HCT116 (cell line): ENCODE results near the gene ADGRL3. TPM values are rescaled to one million over a fixed set of nuclear protein-coding genes. Genes with fewer than 3 reads are reported as not detected.
"Not testable (repeated sequence)": the region's sequence is repeated elsewhere in the genome, so short reads cannot be mapped to it uniquely, and the experiment has no call there.

Experiments
- ATAC-seq: fragments of 200-7000 bp; cut with Tn5 transposase; 2 replicates; pipeline ENCODE4 v1.9.1; 2020; ENCODE audit warnings: mild to moderate bottlenecking, moderate library complexity
- BruUV-seq: library from RNA; stranded (reverse); fragments of 400-500 nt; replicated peaks from 2 replicates; lab custom pipeline; 2021; lab: Mats Ljungman, UMichigan
- CTCF ChIA-PET: fragments of 300-600 bp; sonication (Branson Sonifier 250); formaldehyde crosslinking; loops from one replicate; lab custom pipeline; 2021; ENCODE audit warnings: antibody characterized with exemption; lab: Charles Lee
- POLR2A ChIA-PET: fragments of 300-600, 350-600 bp; sonication (Branson Sonifier 250); formaldehyde crosslinking; loops from one replicate; lab custom pipeline; 2021; ENCODE audit warnings: antibody characterized with exemption; lab: Charles Lee
- RAD21 ChIA-PET, 2 experiments: fragments of 300-600 bp; sonication (Branson Sonifier 250); formaldehyde crosslinking; loops; one replicate each; lab custom pipeline; 2023; ENCODE audit warnings: low total read pairs in 2 of 2; ENCODE audit not compliant: uncharacterized antibody in 2 of 2, unreplicated experiment in 2 of 2, low non-redundant PET in 1 of 2; lab: Charles Lee
- DNase-seq: peaks from one replicate; pipeline ENCODE4 v3.0.0-alpha.2; 2010; ENCODE audit warnings: low read depth, low spot score
- H2AFZ ChIP-seq: fragments of 200-600 bp; shearing (Covaris generic), sonication (generic); 2 replicates; pipeline ENCODE4 v1.6.1; 2017; ENCODE audit warnings: low read depth, mixed run types, mixed read lengths, antibody characterized with exemption, low read length; ENCODE audit not compliant: poor library complexity, severe bottlenecking
- H3K27ac ChIP-seq: 2 replicates; pipeline ENCODE4 v1.5.1; 2012; ENCODE audit warnings: low read depth, low read length
- H3K27me3 ChIP-seq: fragments of 200-600 bp; sonication (generic); 2 replicates; pipeline ENCODE4 v1.6.1; 2016; ENCODE audit warnings: mixed run types, low read length, mixed read lengths; ENCODE audit not compliant: insufficient read depth
- H3K36me3 ChIP-seq, 2 experiments: fragments of 200-500 bp in 1 of 2; fragments of 200-600 bp in 1 of 2; sonication (Bioruptor generic) in 1 of 2; sonication (generic) in 1 of 2; 2 replicates each; pipeline versions ENCODE4 v1.5.1 to v1.6.1; 2014 to 2016; ENCODE audit warnings: low read length in 2 of 2, inconsistent platforms in 1 of 2, mixed read lengths in 1 of 2, mixed run types in 1 of 2; ENCODE audit not compliant: insufficient read depth in 2 of 2, control insufficient read depth in 1 of 2
- H3K4me1 ChIP-seq, 2 experiments: fragments of 200-600 bp in 1 of 2; sonication (generic) in 1 of 2; 2 replicates each; pipeline versions ENCODE4 v1.5.1 to v1.6.1; 2012 to 2017; ENCODE audit warnings: low read length in 2 of 2, inconsistent platforms in 1 of 2, mild to moderate bottlenecking in 1 of 2, mixed read lengths in 1 of 2, mixed run types in 1 of 2, moderate library complexity in 1 of 2; ENCODE audit not compliant: insufficient read depth in 2 of 2, control insufficient read depth in 1 of 2
- H3K4me2 ChIP-seq: fragments of 200-600 bp; sonication (generic); 2 replicates; pipeline ENCODE4 v1.6.1; 2017; ENCODE audit warnings: mixed run types, low read length, mixed read lengths
- H3K4me3 ChIP-seq, 2 experiments: fragments of 200-600 bp in 1 of 2; sonication (generic) in 1 of 2; replicated peaks in 1 of 2; 2 replicates each; pipeline ENCODE4 v1.5.1; 2011 to 2016; ENCODE audit warnings: low read length in 2 of 2, control low read depth in 1 of 2, low read depth in 1 of 2, mild to moderate bottlenecking in 1 of 2, mixed read lengths in 1 of 2, mixed run types in 1 of 2
- H3K79me2 ChIP-seq: fragments of 200-600 bp; sonication (generic); 2 replicates; pipeline ENCODE4 v1.6.1; 2017; ENCODE audit warnings: mild to moderate bottlenecking, mixed run types, low read length, moderate library complexity, mixed read lengths; ENCODE audit not compliant: insufficient read depth
- H3K9ac ChIP-seq: fragments of 200-600 bp; sonication (generic); 2 replicates; pipeline ENCODE4 v1.6.1; 2016; ENCODE audit warnings: low read length, mixed read lengths
- H3K9me2 ChIP-seq: fragments of 200-600 bp; sonication (generic), shearing (Covaris generic); 2 replicates; pipeline ENCODE4 v1.6.1; 2017; ENCODE audit warnings: mixed run types, mild to moderate bottlenecking, moderate library complexity; ENCODE audit not compliant: insufficient read depth
- H3K9me3 ChIP-seq, 2 experiments: fragments of 200-500 bp in 1 of 2; fragments of 200-600 bp in 1 of 2; sonication (Bioruptor generic) in 1 of 2; sonication (generic) in 1 of 2; 2 replicates each; pipeline ENCODE4 v1.6.1; 2014 to 2017; ENCODE audit warnings: low read length in 2 of 2, mixed read lengths in 2 of 2, inconsistent platforms in 1 of 2, low read depth in 1 of 2, mild to moderate bottlenecking in 1 of 2, mixed run types in 1 of 2, moderate library complexity in 1 of 2; ENCODE audit not compliant: control insufficient read depth in 1 of 2, insufficient read depth in 1 of 2
- H4K20me1 ChIP-seq: fragments of 200-600 bp; sonication (generic), shearing (Covaris generic); 2 replicates; pipeline ENCODE4 v1.6.1; 2017; ENCODE audit warnings: mixed run types, mild to moderate bottlenecking, moderate library complexity; ENCODE audit not compliant: insufficient read depth
- ATF3 ChIP-seq: IDR thresholded peaks from 2 replicates; pipeline ENCODE4 v1.6.1; 2012
- CBX3 ChIP-seq: IDR thresholded peaks from 2 replicates; pipeline ENCODE4 v1.6.1; 2012; ENCODE audit warnings: low read depth
- FOSL1 ChIP-seq: IDR thresholded peaks from 2 replicates; pipeline ENCODE4 v1.6.1; 2012; ENCODE audit warnings: low read depth
- JUND ChIP-seq: IDR thresholded peaks from 2 replicates; pipeline ENCODE4 v1.6.1; 2012
- POLR2A ChIP-seq: IDR thresholded peaks from 2 replicates; pipeline ENCODE4 v1.7.0; 2011; ENCODE audit warnings: borderline replicate concordance; ENCODE audit not compliant: insufficient read depth, insufficient read length; ENCODE audit errors: extremely low read depth
- RAD21 ChIP-seq: IDR thresholded peaks from 2 replicates; pipeline ENCODE4 v1.6.1; 2012; ENCODE audit warnings: low read depth, mild to moderate bottlenecking
- SIN3A ChIP-seq: IDR thresholded peaks from 2 replicates; pipeline ENCODE4 v1.6.1; 2012; ENCODE audit warnings: low read depth
- SP1 ChIP-seq: IDR thresholded peaks from 2 replicates; pipeline ENCODE4 v1.6.1; 2012; ENCODE audit warnings: low read depth
- intact Hi-C: fragments of 100-400 bp; cut with micrococcal nuclease; formaldehyde crosslinking; loops from 2 replicates; pipeline ENCODE4 v1.10.0; 2022
- total RNA-seq: library from RNA; stranded (reverse); gene quantifications from one replicate; pipeline ENCODE4 v1.2.1, GENCODE V29; 2021; ENCODE audit not compliant: unreplicated experiment
- TF ChIP-seq, protein P1 (sequence below): IDR thresholded peaks from 2 replicates; pipeline ENCODE4 v1.6.1; 2012; ENCODE audit warnings: low read depth
- TF ChIP-seq, protein P2 (sequence below): IDR thresholded peaks from 2 replicates; pipeline ENCODE4 v1.6.1; 2011; ENCODE audit warnings: mild to moderate bottlenecking, low read length, moderate library complexity; ENCODE audit not compliant: insufficient replicate concordance; ENCODE audit errors: extremely low read depth

Gene ADGRL3
- total RNA-seq, 1 experiment from 2014 or later, result not detected

GRCh38 chr4:61205066-61205465 lies 4.9 kb downstream of the ADGRL3 start:
- CTCF ChIA-PET, result no interaction called here
- no peak overlapping the region for H3K9ac ChIP-seq
- BruUV-seq, result no TSS peak
- POLR2A ChIA-PET, result no interaction called here
- H3K4me3 ChIP-seq, result no peak overlapping the region
- RAD21 ChIA-PET, result no interaction called here
- no peak overlapping the region for H3K27ac ChIP-seq
- no peaks in the 10 kb centered on the region for H3K36me3 ChIP-seq
- no peaks in the 10 kb centered on the region for H3K79me2 ChIP-seq
- peaks cover 0 to 3% of the 10 kb centered on the region in 2 experiments; a peak in 2 of 4 replicates for H3K9me3 ChIP-seq
- no peak for TF ChIP-seq FOSL1
- no peak for TF ChIP-seq RAD21
- TF ChIP-seq SP1, result no peak
- no peak for TF ChIP-seq JUND
- TF ChIP-seq CBX3, result no peak
- no peak for TF ChIP-seq SIN3A
- TF ChIP-seq, protein P1, sequence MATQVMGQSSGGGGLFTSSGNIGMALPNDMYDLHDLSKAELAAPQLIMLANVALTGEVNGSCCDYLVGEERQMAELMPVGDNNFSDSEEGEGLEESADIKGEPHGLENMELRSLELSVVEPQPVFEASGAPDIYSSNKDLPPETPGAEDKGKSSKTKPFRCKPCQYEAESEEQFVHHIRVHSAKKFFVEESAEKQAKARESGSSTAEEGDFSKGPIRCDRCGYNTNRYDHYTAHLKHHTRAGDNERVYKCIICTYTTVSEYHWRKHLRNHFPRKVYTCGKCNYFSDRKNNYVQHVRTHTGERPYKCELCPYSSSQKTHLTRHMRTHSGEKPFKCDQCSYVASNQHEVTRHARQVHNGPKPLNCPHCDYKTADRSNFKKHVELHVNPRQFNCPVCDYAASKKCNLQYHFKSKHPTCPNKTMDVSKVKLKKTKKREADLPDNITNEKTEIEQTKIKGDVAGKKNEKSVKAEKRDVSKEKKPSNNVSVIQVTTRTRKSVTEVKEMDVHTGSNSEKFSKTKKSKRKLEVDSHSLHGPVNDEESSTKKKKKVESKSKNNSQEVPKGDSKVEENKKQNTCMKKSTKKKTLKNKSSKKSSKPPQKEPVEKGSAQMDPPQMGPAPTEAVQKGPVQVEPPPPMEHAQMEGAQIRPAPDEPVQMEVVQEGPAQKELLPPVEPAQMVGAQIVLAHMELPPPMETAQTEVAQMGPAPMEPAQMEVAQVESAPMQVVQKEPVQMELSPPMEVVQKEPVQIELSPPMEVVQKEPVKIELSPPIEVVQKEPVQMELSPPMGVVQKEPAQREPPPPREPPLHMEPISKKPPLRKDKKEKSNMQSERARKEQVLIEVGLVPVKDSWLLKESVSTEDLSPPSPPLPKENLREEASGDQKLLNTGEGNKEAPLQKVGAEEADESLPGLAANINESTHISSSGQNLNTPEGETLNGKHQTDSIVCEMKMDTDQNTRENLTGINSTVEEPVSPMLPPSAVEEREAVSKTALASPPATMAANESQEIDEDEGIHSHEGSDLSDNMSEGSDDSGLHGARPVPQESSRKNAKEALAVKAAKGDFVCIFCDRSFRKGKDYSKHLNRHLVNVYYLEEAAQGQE, result no peak
- no peak for TF ChIP-seq POLR2A
- TF ChIP-seq ATF3, result no peak
- TF ChIP-seq, protein P2, sequence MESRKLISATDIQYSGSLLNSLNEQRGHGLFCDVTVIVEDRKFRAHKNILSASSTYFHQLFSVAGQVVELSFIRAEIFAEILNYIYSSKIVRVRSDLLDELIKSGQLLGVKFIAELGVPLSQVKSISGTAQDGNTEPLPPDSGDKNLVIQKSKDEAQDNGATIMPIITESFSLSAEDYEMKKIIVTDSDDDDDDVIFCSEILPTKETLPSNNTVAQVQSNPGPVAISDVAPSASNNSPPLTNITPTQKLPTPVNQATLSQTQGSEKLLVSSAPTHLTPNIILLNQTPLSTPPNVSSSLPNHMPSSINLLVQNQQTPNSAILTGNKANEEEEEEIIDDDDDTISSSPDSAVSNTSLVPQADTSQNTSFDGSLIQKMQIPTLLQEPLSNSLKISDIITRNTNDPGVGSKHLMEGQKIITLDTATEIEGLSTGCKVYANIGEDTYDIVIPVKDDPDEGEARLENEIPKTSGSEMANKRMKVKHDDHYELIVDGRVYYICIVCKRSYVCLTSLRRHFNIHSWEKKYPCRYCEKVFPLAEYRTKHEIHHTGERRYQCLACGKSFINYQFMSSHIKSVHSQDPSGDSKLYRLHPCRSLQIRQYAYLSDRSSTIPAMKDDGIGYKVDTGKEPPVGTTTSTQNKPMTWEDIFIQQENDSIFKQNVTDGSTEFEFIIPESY, result no peak
- no peak overlapping the region for H2AFZ ChIP-seq
- no peaks in the 10 kb centered on the region for H4K20me1 ChIP-seq
- no peaks in the 10 kb centered on the region for H3K9me2 ChIP-seq
- no peaks in the 10 kb centered on the region for H3K4me1 ChIP-seq
- DNase-seq (no peak), ATAC-seq (no peak)
- no peaks in the 10 kb centered on the region for H3K27me3 ChIP-seq
- intact Hi-C loops, result no loop called here
- H3K4me2 ChIP-seq, result no peak overlapping the region

GRCh38 chr4:61207156-61207555 lies 7.0 kb downstream of the ADGRL3 start:
- H3K4me1 ChIP-seq, H3K27ac ChIP-seq, H3K9ac ChIP-seq, H3K27me3 ChIP-seq, H4K20me1 ChIP-seq, BruUV-seq, RAD21 ChIA-PET, H2AFZ ChIP-seq, H3K4me3 ChIP-seq, H3K4me2 ChIP-seq, H3K9me3 ChIP-seq, ATAC-seq, intact Hi-C loops, DNase-seq, CTCF ChIA-PET, H3K9me2 ChIP-seq, H3K36me3 ChIP-seq, POLR2A ChIA-PET, H3K79me2 ChIP-seq: not testable (repeated sequence)
